DMS153 treated with DMSO at 0.1 percent for 48 hours (cell line): ENCODE measurements around the gene OXNAD1.

Experiments
- DNase-seq: peaks from one replicate; lab custom pipeline; 2025; ENCODE audit not compliant: unreplicated experiment; lab: John Stamatoyannopoulos, UW

OXNAD1 gene, protein sequence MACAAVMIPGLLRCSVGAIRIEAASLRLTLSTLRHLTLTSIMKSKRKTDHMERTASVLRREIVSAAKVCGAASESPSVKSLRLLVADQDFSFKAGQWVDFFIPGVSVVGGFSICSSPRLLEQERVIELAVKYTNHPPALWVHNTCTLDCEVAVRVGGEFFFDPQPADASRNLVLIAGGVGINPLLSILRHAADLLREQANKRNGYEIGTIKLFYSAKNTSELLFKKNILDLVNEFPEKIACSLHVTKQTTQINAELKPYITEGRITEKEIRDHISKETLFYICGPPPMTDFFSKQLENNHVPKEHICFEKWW

DNA sequence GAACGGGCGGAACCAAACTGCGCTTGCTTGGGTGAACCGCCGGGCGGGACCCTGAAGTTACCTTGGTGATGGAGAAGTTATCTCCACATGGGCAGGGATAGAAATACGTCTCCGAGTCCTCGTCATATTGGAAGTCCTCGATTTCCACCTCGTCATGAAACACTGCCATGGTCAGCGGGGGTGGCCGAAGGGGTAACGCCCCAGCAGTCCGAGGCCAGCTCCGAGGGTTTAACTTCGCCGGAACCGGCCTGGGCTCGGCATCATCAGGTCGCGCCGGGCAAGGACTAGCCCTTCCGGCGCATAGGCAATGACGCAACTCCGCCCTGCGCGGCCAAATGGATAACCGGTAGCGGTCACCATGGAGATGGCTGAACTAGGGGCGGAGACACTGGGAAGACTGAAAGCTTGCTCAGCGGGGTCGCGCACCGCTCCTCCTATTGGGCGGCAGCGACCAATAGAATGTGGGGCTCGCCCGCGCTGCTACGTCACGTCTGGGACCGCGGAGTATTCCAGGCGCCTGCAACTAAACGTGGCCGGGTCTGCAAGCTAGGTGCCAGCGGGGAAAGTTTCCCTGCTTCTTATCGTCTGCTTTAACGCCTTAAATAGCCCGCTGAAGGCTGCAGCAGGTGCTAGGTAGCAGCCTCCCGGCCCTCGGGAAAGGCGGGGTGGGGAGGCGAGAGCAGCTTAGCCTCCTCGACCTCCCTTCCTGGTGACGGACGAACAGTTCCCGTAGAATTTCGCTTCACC, at the start of gene OXNAD1, which contains the start of gene DPH3:
OXNAD1 (plus strand) TSS at position 505 of the 747 bp plus-strand sequence. CDS start 5,741 bp downstream, outside the sequence.
DPH3 (minus strand) TSS at position 236 of the 747 bp plus-strand sequence; CDS start at position 169, 67 bp downstream.
- DNase-seq = peak; percentile 78

DNA sequence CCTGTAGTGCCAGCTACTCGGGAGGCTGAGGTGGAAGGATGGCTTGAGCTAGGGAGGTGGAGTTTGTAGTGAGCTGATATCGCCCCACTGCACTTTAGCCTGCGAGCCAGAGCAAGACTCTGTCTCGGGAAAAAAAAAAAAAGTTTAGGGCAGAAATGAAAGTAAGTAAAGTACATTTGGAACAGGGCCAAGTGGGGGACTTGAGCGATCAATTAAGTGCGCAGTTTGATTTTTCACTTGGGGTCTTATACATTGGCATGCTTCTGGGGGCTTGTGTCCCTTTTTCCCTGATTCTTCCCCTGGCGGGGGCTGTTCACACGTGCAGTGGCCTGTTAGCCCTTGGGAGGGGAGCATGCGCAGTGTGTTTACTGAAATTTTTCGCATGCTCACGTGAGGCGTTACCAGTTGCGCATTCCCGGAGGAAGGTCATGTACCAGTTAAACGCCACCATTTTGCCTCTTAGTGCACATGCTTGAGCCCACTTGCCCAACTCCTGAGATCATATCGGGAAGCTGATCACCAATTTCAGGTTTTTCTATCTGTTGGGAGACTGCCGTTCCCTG, 48.6 kb upstream of the OXNAD1 start:
- DNase-seq = no peak

DNA sequence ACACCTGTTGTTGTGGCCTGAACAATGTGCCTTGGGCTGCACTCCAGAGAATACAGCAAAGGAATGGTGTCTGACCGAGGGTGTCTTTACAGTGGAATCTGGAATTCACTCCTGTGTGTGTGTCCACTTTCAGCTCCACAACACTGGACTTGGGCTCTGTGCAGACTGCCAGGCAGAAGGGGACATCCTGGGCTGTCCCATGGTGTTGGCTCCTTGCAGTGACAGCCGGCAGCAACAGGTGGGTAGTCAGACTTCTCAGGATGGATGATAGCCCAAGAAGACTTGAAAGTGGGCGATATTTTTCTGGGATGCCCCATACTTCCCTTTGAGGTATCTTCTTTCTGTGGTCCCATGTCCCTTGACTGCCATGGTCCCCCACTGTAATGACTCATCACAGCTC, 45.2 kb upstream of the OXNAD1 start:
- DNase-seq = no peak

DNA sequence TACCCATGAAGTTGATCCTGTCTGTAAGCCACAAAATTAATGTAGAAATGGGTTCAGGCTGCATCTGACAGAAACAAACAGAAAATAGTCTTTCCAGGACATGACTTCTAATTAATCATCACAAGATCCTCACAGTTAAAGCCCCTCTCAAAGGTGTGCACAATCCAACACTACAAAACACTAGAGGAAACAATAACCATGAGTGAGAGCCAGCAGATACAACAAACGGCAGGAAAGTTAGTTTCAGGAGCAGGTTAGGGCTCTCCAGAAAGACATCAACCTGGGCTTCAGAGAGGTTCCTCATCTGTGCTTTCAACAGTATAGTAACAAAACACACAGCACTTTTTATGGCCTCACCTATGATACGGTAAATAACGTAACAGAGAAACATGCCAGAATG, 43.0 kb upstream of the OXNAD1 start:
- DNase-seq = no peak

DNA sequence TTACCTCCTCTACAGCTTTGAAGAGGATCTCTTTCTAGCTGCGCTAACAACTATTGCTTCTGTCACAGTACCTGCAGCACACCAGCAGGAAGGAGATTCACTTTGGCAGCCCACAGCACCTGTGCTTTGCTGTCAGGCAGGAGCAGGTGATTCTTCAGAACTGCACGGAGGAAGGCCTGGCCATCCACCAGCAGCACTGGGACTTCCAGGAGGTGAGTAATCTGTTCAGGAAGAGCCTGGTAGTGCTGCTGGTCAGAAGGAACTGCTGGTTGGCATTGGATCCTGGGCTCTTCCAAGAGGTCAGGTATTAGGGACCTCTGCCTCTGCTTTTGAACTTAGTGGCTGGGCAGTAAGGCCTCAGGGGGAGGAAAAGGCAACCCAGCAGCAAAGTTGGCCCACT, 42.5 kb upstream of the OXNAD1 start:
- no peak for DNase-seq

DNA sequence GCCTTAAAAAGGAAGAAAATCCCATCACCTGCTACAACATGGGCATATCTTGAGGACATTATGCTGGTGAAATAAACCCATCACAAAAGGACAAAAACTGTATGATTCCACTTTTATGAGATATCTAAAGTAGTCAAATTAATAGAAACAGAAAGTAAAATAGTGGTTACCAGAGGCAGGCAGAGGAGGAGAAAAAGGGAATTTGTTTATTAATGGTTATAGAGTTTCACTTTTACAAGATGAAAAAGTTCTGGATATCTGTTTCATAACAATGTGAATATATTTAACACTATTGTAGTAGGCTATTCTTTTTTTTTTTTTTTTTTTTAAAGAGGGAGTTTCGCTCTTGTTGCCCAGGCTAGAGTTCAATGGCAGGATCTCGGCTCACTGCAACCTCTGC, 40.7 kb upstream of the OXNAD1 start:
- no peak for DNase-seq

DNA sequence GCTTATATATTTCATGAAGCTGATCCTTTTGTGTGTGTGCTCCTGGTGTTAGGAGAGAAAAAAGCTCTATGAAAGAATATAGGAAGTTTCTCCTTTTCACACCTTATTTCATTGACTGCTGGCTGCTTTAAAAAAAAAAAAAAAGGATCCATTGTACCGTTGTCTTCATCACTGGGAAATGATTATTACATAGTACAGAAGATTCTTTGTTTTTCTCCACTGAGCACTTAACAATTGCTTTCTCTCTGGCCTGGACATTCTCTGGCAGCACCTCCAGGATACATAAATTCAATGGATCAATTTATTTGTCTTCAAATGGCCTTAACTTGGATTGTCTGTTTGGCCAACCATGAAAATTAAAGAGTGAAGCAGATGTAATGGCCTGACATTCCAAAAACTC, 37.4 kb upstream of the OXNAD1 start:
- DNase-seq = no peak

DNA sequence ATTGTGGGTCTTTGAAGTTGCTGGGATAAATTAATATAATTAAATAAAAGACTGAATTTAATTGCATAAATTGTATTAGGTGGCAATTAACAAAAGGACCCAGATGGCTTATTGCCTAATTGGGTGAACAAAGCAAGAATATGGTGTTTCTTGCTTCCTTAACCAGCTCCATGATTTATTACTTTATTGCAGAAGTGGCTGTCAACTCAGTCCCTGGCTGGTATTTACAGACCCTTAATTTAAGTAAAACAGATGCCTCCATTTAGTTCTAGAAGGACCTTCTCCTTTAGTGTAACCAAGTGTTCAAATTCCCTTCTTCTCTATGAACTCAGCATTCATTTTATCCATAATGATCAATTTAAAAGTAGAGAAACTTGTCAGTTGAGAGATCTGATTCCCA, 35.3 kb upstream of the OXNAD1 start:
- DNase-seq = no peak

DNA sequence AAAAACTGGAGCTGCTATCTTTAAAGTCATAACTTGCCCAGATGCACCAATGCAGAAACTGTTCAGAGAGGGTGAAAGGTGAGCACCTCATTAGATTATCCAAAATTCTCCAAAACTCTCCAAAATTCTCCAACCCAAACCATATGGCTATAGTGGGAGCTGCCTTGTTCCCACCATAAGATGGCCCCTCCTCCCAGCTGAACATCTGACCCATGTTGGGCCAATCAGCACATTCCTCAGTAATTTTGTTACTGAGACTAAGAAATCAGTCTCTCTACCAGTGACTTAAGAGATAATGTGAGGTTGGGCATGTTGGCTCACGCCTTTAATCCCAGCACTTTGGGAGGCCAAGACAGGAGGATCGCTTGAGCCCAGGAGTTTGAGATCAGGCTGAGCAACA, 33.0 kb upstream of the OXNAD1 start:
- no peak for DNase-seq

DNA sequence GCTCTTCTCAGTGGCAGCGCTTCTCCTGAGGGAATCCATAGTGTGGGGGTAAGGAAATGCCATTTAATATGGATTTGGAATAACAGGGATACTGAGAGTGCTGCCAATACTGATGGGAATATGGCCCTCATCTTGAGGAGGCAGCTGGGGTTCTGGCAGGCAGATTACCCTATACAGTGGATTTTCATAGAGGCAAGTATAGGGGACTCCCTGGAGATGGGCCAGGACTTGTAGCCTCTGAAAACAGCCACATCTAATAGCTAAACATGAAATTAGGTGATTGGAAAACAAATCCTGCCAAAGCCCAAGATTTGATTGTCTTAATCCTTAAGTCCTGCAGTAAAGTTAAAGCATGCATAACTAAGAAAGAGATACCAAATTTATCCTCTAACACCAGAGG, 31.2 kb upstream of the OXNAD1 start:
- DNase-seq = no peak

DNA sequence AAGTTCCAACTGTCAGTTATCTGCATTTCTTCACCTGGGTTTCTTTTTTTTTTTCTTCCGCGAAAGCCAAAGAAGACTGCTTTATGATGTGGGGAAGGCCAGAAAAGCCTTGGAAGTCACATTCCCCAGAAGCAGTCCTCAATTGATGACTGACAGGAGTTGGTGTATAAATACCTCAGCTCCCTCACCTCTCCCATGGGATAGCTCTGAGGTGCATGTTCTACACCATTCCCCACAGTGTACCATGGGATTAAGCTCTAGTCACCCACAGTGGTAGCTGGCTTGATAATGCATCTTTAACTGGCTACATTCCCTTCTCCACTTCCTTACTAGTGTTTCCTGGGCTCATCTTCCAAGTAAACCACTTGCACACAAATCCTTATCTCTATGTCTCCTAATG, 30.7 kb upstream of the OXNAD1 start:
- no peak for DNase-seq

DNA sequence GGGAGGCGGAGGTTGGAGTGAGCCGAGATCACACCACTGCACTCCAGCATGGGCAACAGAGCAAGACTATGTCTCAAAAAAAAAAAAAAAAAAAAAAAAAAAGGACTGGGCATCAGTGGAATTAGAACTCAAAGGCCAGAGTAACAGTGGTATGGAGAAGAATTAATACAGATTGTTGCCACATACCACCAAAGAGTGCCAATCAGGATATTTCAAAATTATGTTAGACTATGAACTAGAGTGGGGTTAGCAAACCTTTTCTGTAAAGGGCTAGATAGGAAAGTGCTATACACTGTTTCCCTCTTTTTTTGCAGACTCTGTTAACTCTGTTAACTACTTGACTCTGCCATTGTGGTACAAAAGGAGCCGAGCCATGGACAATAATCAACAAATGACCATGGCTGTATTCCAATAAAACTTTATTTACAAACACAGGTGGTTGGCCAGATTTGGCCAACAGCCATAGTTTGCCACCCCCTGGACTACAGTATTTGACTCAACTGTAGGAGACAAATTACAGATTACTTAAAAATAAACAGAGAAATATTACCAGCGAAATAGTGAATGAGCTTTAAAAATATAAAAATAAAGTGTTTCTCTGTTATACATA, 28.9 kb upstream of the OXNAD1 start:
- no peak for DNase-seq

DNA sequence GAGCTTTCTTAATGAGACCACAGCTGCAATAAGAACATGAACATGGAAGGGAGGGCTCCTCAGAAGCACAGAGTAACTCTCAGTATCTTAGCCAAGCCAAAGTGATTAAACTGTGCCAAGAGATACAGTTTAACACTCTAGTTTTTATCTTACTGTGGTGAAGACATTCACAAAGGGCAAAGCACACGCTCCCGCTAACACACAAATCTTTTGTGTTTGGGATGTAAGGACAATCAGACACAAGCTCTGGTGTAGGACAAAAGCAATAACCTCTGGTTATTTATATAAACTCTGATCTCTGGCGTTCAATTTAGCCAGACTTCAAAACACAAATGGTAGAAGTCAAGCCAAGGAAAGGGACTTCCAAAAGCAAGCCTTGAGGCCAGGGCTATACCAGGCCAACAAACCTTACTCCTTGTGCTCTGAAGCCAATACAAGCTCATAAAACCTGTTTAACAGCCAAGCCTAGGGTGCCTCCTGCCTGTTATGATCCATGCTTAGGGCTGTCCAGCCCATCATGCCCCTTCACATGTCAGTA, 28.1 kb upstream of the OXNAD1 start:
- DNase-seq = no peak

DNA sequence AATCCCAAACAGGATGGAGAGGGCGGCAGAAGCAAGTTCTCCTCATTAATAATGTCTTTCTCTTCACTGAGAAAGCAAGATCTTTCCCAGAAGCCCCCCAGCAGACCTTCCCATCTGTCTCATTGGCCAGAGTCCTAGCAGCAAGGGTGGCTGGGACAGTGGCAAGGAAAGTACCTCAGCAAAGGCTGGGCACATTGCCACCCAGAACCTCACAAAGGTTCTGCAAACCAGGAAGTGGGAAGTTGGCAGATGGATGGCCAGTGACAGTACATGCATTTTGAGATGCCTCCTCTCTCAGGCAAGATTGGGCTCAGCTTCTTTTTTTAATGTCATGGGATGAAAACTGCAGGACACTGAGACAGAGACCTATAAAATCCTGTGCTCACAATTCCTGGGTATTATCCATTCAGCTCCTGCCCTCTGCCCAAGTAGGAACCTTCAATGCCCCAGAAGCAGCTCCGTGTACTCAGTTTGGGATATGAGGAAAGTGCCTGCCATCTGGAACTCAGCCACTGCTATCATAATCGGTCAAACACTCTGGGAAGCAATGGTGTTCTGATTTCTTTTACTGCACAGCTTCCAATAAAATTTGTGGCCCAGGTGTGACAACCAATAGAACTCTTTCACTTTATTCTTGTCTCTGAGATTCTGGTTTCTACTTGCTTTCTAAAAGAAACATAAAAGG, 25.8 kb upstream of the OXNAD1 start:
- DNase-seq = no peak

DNA sequence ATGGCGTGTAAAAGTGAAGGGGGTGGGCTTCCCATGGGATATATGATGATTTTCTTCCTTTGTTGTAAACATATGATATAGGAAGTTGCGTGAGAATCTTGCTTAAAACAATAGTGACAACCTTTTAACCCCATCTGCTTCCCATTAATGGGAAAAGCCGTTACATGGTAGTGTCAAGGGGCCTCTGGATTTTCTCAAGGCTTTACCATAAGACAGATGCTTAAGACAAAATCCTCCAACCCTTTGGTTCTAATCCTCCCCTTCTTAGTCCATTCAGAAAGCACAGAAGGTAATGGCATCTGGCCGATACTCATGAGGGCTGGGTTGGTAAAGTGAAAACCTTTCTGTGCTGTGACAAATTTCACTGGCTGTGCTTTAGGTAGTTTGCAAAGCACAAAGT, 25.2 kb upstream of the OXNAD1 start:
- DNase-seq = no peak

DNA sequence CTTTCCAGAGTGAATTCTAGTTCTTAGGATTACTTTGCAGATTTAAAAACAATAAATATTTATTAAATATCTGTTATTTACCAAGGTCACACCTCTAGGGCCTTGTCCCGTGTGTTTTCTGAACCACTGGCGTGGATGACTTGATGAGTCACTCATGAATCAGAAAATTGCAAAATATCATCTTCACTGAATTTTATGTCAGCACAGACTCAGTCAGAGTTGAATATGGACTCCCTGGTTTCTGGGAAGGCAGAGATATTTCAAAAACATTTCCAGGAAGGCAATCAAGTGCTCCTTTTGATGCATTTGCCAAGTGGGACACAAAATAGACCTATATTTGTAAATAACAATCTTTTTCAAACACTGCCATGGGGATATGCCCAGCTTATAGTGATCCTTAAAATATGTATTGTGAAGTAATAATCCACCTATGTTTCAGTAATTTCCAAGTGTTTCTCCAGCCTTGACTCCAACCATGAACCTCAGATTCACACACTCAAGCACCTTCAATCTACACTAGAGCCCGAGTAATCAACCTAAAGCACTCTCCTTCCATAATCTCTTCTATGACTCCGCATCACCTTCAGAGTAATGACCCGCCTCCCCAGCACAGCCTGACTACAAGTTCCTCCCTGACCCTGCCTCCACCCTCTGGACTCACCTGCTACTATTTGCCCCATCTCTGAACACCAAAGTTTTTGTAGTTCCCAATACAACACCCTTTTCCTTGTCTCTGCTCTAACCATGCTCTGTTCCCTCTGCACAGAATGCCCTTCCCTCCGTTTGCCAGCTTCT, 24.6 kb upstream of the OXNAD1 start:
- DNase-seq = no peak

DNA sequence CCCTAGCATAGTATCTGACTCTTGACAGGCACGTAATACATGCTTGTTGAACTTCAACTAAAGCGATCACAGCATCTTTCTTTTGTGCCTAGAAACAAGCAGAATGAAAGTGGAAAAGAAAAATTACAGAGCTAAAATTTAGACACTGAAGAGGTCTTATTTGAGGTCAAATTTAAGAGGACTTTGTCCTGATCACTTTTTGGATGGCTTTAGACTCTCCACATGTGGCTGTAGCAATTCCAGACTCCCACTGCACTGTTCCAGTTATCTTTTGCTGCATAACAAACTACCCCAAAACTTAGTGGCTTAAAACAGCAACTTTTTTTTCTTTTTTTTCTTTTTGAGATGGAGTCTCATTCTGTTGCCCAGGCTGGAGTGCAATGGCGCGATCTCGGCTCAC, 23.8 kb upstream of the OXNAD1 start:
- DNase-seq = no peak

DNA sequence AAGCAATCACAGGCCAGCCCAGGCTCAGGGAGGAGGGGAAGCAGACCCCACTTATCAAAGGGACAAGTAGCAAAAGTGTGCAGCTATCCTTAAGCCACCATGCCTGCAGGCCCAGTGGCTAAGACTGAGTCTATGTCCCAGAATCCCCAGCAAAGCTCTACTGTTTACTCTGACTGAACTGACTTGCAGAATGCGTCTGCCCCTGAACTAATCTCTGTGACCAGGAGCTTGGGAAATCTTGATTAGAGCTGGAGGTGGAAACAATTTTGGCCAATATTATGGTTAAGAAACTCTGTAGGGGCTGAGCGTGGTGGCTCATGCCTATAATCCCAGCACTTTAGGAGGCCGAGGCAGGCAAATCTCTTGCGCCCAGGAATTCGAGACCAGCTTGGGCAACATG, 22.8 kb upstream of the OXNAD1 start:
- DNase-seq = no peak

DNA sequence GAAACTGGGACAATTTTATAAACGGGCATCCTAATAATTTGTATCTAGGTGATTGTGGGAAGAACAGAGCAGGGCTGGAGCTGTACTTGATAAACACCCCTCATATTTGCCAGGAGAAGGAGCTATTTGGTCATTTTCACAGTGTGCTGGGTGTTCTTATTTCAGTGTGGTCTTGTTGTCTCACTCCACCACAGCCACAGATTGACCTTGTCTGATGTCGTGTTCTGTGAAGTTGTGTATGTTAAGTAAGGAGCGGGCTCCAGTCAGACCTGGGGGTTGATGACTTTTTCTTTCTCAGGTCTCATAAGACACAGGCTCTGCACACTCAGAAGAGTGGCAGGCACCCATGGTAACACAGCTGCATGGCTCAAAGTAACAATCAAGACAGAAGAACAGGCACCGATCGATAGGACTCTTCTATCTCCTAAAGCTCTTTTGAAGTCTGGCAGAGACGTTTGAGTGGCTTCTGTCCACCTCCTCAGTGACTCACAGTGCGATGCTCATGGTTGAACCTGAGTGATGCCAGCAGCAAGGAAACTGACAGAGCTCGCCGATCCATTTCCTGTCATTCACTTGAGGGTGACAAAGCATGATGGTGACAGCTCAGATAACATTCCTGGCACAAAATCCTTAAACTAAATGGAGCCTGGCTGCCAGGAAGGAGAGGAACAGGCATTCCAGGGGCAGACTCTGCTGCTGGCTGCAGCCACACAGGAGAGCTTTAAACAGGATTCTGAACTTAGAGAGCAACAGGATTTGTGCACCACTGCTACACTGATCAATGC, 21.1 kb upstream of the OXNAD1 start:
- no peak for DNase-seq
